Heart right ventricle (tissue), 16 donors: ENCODE measurements around the gene CHRD. TPM values are rescaled to one million over a fixed set of nuclear protein-coding genes. Genes with fewer than 3 reads are reported as not detected.
A peak's percentile ranks its signal among the peaks of the same experiment; 100 is the strongest.
"Not testable (repeated sequence)": the region's sequence is repeated elsewhere in the genome, so short reads cannot be mapped to it uniquely, and the experiment has no call there.

ENCODE experiments used
- ATAC-seq, 8 donors: fragments of 200-7000 bp; cut with Tn5 transposase; one replicate each; pipeline ENCODE4 v1.9.1; 2020; ENCODE audit warnings: mild to moderate bottlenecking in 8 of 8, moderate library complexity in 8 of 8, moderate number of reproducible peaks in 1 of 8
- DNase-seq, 2 donors: peaks; one replicate each; pipeline ENCODE4 v3.0.0-alpha.2; 2020
- H3K27ac ChIP-seq, 10 donors: fragments of 200-600 bp; sonication (generic) in 2 of 10; one replicate each; pipeline versions ENCODE4 v1.5.0 to v1.8.0; 2020 to 2022; ENCODE audit warnings: mild to moderate bottlenecking in 3 of 10
- H3K27me3 ChIP-seq, 7 donors: fragments of 200-600 bp; one replicate each; pipeline ENCODE4 v1.8.0; 2021 to 2022; ENCODE audit warnings: mild to moderate bottlenecking in 2 of 7
- H3K36me3 ChIP-seq, 9 donors: fragments of 200-600 bp; sonication (generic) in 1 of 9; one replicate each; pipeline versions ENCODE4 v1.5.0 to v1.8.0; 2020 to 2022; ENCODE audit warnings: mild to moderate bottlenecking in 2 of 9
- H3K4me1 ChIP-seq, 9 donors: fragments of 200-600 bp; sonication (generic) in 1 of 9; one replicate each; pipeline versions ENCODE4 v1.5.0 to v1.8.0; 2020 to 2022; ENCODE audit warnings: mild to moderate bottlenecking in 4 of 9
- H3K4me3 ChIP-seq, 10 donors: fragments of 200-600 bp; sonication (generic) in 2 of 10; one replicate each; pipeline versions ENCODE4 v1.5.0 to v1.8.0; 2020 to 2022; ENCODE audit warnings: mild to moderate bottlenecking in 7 of 10, moderate library complexity in 2 of 10
- H3K9me3 ChIP-seq, 11 donors: fragments of 200-600 bp in 10 of 11; sonication (generic) in 2 of 11; one replicate each; pipeline versions ENCODE4 v1.5.0 to v1.8.0; 2013 to 2022; ENCODE audit warnings: mild to moderate bottlenecking in 2 of 11, control low read depth in 1 of 11, moderate library complexity in 1 of 11
- CTCF ChIP-seq, 9 donors: fragments of 200-600 bp; sonication (generic) in 2 of 9; IDR thresholded peaks; one replicate each; pipeline versions ENCODE4 v1.5.0 to v1.8.0; 2021 to 2022; ENCODE audit warnings: antibody characterized with exemption in 9 of 9, mild to moderate bottlenecking in 5 of 9, moderate library complexity in 1 of 9
- WGBS, 2 donors: extraction: QIAGEN DNeasy Blood & Tissue Kit; methylation state at CpG; one replicate each; pipeline ENCODE4 v1.1.7; 2013; ENCODE audit warnings: inconsistent platforms in 1 of 2; 5-methylcytosine and 5-hydroxymethylcytosine counted together
- intact Hi-C, 10 donors: fragments of 100-400 bp; cut with DNase I; formaldehyde crosslinking; loops; one replicate each; pipeline versions ENCODE4 v1.11.1 to v1.14.2; 2022
- polyA plus RNA-seq, 2 donors: library from polyadenylated mRNA; stranded (reverse); fragments of 200-250 nt; gene quantifications; one replicate each; pipeline ENCODE4 v1.2.3, GENCODE V29; 2013
- total RNA-seq, 10 donors: library from RNA; stranded (reverse); fragmentation: NEBNext Ultra II Directional in 3 of 10; extraction: Animal tissue kit (Norgen Biotek cat#: 25700) in 3 of 10; gene quantifications; one replicate each; pipeline versions ENCODE4 v1.2.1 to v1.2.4, GENCODE V29; 2021 to 2023
- donor health status: Arrhythmogenic right ventricular cardiomyopathy.
- donor health status: ischemic (EF 13 %, LVEDD 7.1; RV severe dilation, severe dysfunction).
- donor health status: healthy with polysubstance abuse.
- donor health status: DM: no; HTN: yes; CAD: no.
- donor health status: DM: no; HTN: no; CAD: no.
- donor health status: ischemic (EF 25% LVEDD 6.9; RV normal size, moderate dysfunction).
- donor health status: ischemic (EF 25% LVEDD 5.7; RV mildly dilated, moderate dysfunction).
- donor health status: healthy.
- donor health status: DM: yes; HTN: yes; CAD: no.
- donor health status: Ischemic cardiomyopathy.
- donor health status: ischemic (EF 35%, LVEDD 5.7; RV mildly dilated, moderate dysfunction).
- donor health status: nonischemic (EF 11% LVEDD 7.7; RV severe dilation, severe dysfunction).
- donor health status: DM: yes; HTN: yes; CAD: no.
- donor health status: PGD.
- donor health status: ischemic (EF 29% LVEDD 5.4; RV normal size, mild dysfunction).
- donor health status: nonischemic (EF 23%, LVEDD 6.1; RV moderate dilation, normal function).

Gene CHRD
- total and polyA plus RNA-seq, 12 donors: 1.4 to 17.3 (median 3.9) TPM

- TF ChIP-seq CTCF (IDR thresholded peaks at IDR 0.05): no peak
- intact Hi-C loops: no loop called here
- Histone ChIP-seq H3K36me3 (no peaks in the 10 kb centered on the region), H3K4me3 (no peak overlapping the region), H3K9me3 (peaks cover 0 to 5% (median 0%) of the 10 kb centered on the region in 11 donors), H3K27ac (no peak overlapping the region), H3K4me1 (no peaks in the 10 kb centered on the region), H3K27me3 (peaks cover 0 to 4% (median 0%) of the 10 kb centered on the region in 7 donors)
- peak in 1 of 8 donors; percentile 33 for ATAC-seq
- no peak for DNase-seq
- 69 to 71% methylated on average over 6 of the region's 6 CpGs for WGBS, 2 donors
These were observed 48.8 kb downstream of the CHRD start for GRCh38 chr3:184428561-184429175.

- DNase-seq: no peak
These were observed 49.9 kb downstream of the CHRD start for GRCh38 chr3:184429786-184430185.

GRCh38 chr3:184430940-184431339, 51.1 kb downstream of the CHRD start:
- peaks cover 0 to 5% (median 0%) of the 10 kb centered on the region in 11 donors for H3K9me3 ChIP-seq
- H3K4me3 ChIP-seq: no peak overlapping the region
- H3K4me1 ChIP-seq: no peaks in the 10 kb centered on the region
- intact Hi-C loops: no loop called here
- no peak for DNase-seq
- H3K27me3 ChIP-seq: peaks cover 0 to 4% (median 0%) of the 10 kb centered on the region in 7 donors
- no peaks in the 10 kb centered on the region for H3K36me3 ChIP-seq
- H3K27ac ChIP-seq: no peak overlapping the region
- no peak for ATAC-seq
- WGBS, 2 donors: 89 to 95% methylated on average over 2 of the region's 2 CpGs
- TF ChIP-seq CTCF (IDR thresholded peaks at IDR 0.05): no peak

More at GRCh38 chr3:184429786-184430185, 49.9 kb downstream of the CHRD start:
- no peak for ATAC-seq
- no peak for TF ChIP-seq CTCF (IDR thresholded peaks at IDR 0.05)
- no peaks in the 10 kb centered on the region for H3K4me1 ChIP-seq
- intact Hi-C loops: no loop called here
- 80 to 81% methylated on average over 4 of the region's 4 CpGs for WGBS, 2 donors
- no peaks in the 10 kb centered on the region for H3K36me3 ChIP-seq
- H3K27me3 ChIP-seq: peaks cover 0 to 4% (median 0%) of the 10 kb centered on the region in 7 donors
- H3K4me3 ChIP-seq: no peak overlapping the region
- no peak overlapping the region for H3K27ac ChIP-seq
- peaks cover 0 to 5% (median 0%) of the 10 kb centered on the region in 11 donors for H3K9me3 ChIP-seq

GRCh38 chr3:184433178-184433577, 53.3 kb downstream of the CHRD start:
- 75 to 82% methylated on average over 2 of the region's 2 CpGs for WGBS, 2 donors
- H3K27me3 ChIP-seq, H3K4me3 ChIP-seq, DNase-seq, intact Hi-C loops, ATAC-seq, H3K27ac ChIP-seq, H3K36me3 ChIP-seq, H3K4me1 ChIP-seq: not testable (repeated sequence)
- peaks cover 0 to 12% (median 1%) of the 10 kb centered on the region in 11 donors for H3K9me3 ChIP-seq

- Histone ChIP-seq H3K9me3 (peaks cover 0 to 13% (median 5%) of the 10 kb centered on the region in 11 donors), H3K27me3 (peaks cover 0 to 10% (median 0%) of the 10 kb centered on the region in 7 donors), H3K4me3 (no peak overlapping the region), H3K4me1 (no peaks in the 10 kb centered on the region), H3K27ac (no peak overlapping the region), H3K36me3 (no peaks in the 10 kb centered on the region)
- DNase-seq (no peak), ATAC-seq (no peak)
- TF ChIP-seq CTCF (IDR thresholded peaks at IDR 0.05): no peak
- 71 to 72% methylated on average over 7 of the region's 7 CpGs for WGBS, 2 donors
- intact Hi-C loops: no loop called here
These were observed 59.2 kb downstream of the CHRD start for GRCh38 chr3:184439096-184439495.
